HCT116 (cell line): ENCODE measurements around the gene CLDN20. TPM values are rescaled to one million over a fixed set of nuclear protein-coding genes. Genes with fewer than 3 reads are reported as not detected.

Experiments used
- ATAC-seq: fragments of 200-7000 bp; cut with Tn5 transposase; 2 replicates; pipeline ENCODE4 v1.9.1; 2020; ENCODE audit warnings: mild to moderate bottlenecking, moderate library complexity
- BruUV-seq: library from RNA; stranded (reverse); fragments of 400-500 nt; replicated peaks from 2 replicates; lab custom pipeline; 2021; lab: Mats Ljungman, UMichigan
- CTCF ChIA-PET: fragments of 300-600 bp; sonication (Branson Sonifier 250); formaldehyde crosslinking; loops from one replicate; lab custom pipeline; 2021; ENCODE audit warnings: antibody characterized with exemption; lab: Charles Lee
- POLR2A ChIA-PET: fragments of 300-600, 350-600 bp; sonication (Branson Sonifier 250); formaldehyde crosslinking; loops from one replicate; lab custom pipeline; 2021; ENCODE audit warnings: antibody characterized with exemption; lab: Charles Lee
- RAD21 ChIA-PET, 2 experiments: fragments of 300-600 bp; sonication (Branson Sonifier 250); formaldehyde crosslinking; loops; one replicate each; lab custom pipeline; 2023; ENCODE audit warnings: low total read pairs in 2 of 2; ENCODE audit not compliant: uncharacterized antibody in 2 of 2, unreplicated experiment in 2 of 2, low non-redundant PET in 1 of 2; lab: Charles Lee
- DNase-seq: peaks from one replicate; pipeline ENCODE4 v3.0.0-alpha.2; 2010; ENCODE audit warnings: low read depth, low spot score
- H2AFZ ChIP-seq: fragments of 200-600 bp; shearing (Covaris generic), sonication (generic); 2 replicates; pipeline ENCODE4 v1.6.1; 2017; ENCODE audit warnings: low read depth, mixed run types, mixed read lengths, antibody characterized with exemption, low read length; ENCODE audit not compliant: poor library complexity, severe bottlenecking
- H3K27ac ChIP-seq: 2 replicates; pipeline ENCODE4 v1.5.1; 2012; ENCODE audit warnings: low read depth, low read length
- H3K27me3 ChIP-seq: fragments of 200-600 bp; sonication (generic); 2 replicates; pipeline ENCODE4 v1.6.1; 2016; ENCODE audit warnings: mixed run types, low read length, mixed read lengths; ENCODE audit not compliant: insufficient read depth
- H3K36me3 ChIP-seq, 2 experiments: fragments of 200-500 bp in 1 of 2; fragments of 200-600 bp in 1 of 2; sonication (Bioruptor generic) in 1 of 2; sonication (generic) in 1 of 2; 2 replicates each; pipeline versions ENCODE4 v1.5.1 to v1.6.1; 2014 to 2016; ENCODE audit warnings: low read length in 2 of 2, inconsistent platforms in 1 of 2, mixed read lengths in 1 of 2, mixed run types in 1 of 2; ENCODE audit not compliant: insufficient read depth in 2 of 2, control insufficient read depth in 1 of 2
- H3K4me1 ChIP-seq, 2 experiments: fragments of 200-600 bp in 1 of 2; sonication (generic) in 1 of 2; 2 replicates each; pipeline versions ENCODE4 v1.5.1 to v1.6.1; 2012 to 2017; ENCODE audit warnings: low read length in 2 of 2, inconsistent platforms in 1 of 2, mild to moderate bottlenecking in 1 of 2, mixed read lengths in 1 of 2, mixed run types in 1 of 2, moderate library complexity in 1 of 2; ENCODE audit not compliant: insufficient read depth in 2 of 2, control insufficient read depth in 1 of 2
- H3K4me2 ChIP-seq: fragments of 200-600 bp; sonication (generic); 2 replicates; pipeline ENCODE4 v1.6.1; 2017; ENCODE audit warnings: mixed run types, low read length, mixed read lengths
- H3K4me3 ChIP-seq, 2 experiments: fragments of 200-600 bp in 1 of 2; sonication (generic) in 1 of 2; replicated peaks in 1 of 2; 2 replicates each; pipeline ENCODE4 v1.5.1; 2011 to 2016; ENCODE audit warnings: low read length in 2 of 2, control low read depth in 1 of 2, low read depth in 1 of 2, mild to moderate bottlenecking in 1 of 2, mixed read lengths in 1 of 2, mixed run types in 1 of 2
- H3K79me2 ChIP-seq: fragments of 200-600 bp; sonication (generic); 2 replicates; pipeline ENCODE4 v1.6.1; 2017; ENCODE audit warnings: mild to moderate bottlenecking, mixed run types, low read length, moderate library complexity, mixed read lengths; ENCODE audit not compliant: insufficient read depth
- H3K9ac ChIP-seq: fragments of 200-600 bp; sonication (generic); 2 replicates; pipeline ENCODE4 v1.6.1; 2016; ENCODE audit warnings: low read length, mixed read lengths
- H3K9me2 ChIP-seq: fragments of 200-600 bp; sonication (generic), shearing (Covaris generic); 2 replicates; pipeline ENCODE4 v1.6.1; 2017; ENCODE audit warnings: mixed run types, mild to moderate bottlenecking, moderate library complexity; ENCODE audit not compliant: insufficient read depth
- H3K9me3 ChIP-seq, 2 experiments: fragments of 200-500 bp in 1 of 2; fragments of 200-600 bp in 1 of 2; sonication (Bioruptor generic) in 1 of 2; sonication (generic) in 1 of 2; 2 replicates each; pipeline ENCODE4 v1.6.1; 2014 to 2017; ENCODE audit warnings: low read length in 2 of 2, mixed read lengths in 2 of 2, inconsistent platforms in 1 of 2, low read depth in 1 of 2, mild to moderate bottlenecking in 1 of 2, mixed run types in 1 of 2, moderate library complexity in 1 of 2; ENCODE audit not compliant: control insufficient read depth in 1 of 2, insufficient read depth in 1 of 2
- H4K20me1 ChIP-seq: fragments of 200-600 bp; sonication (generic), shearing (Covaris generic); 2 replicates; pipeline ENCODE4 v1.6.1; 2017; ENCODE audit warnings: mixed run types, mild to moderate bottlenecking, moderate library complexity; ENCODE audit not compliant: insufficient read depth
- ATF3 ChIP-seq: IDR thresholded peaks from 2 replicates; pipeline ENCODE4 v1.6.1; 2012
- CBX3 ChIP-seq: IDR thresholded peaks from 2 replicates; pipeline ENCODE4 v1.6.1; 2012; ENCODE audit warnings: low read depth
- EGR1 ChIP-seq: IDR thresholded peaks from 2 replicates; pipeline ENCODE4 v1.6.1; 2012; ENCODE audit warnings: low read depth
- ELF1 ChIP-seq: IDR thresholded peaks from 2 replicates; pipeline ENCODE4 v1.6.1; 2012; ENCODE audit warnings: low read depth, borderline replicate concordance
- EZH2 ChIP-seq: fragments of 200-600 bp; sonication (generic); IDR thresholded peaks from 2 replicates; pipeline ENCODE4 v1.6.1; 2017; ENCODE audit warnings: antibody characterized with exemption, mixed run types
- FOSL1 ChIP-seq: IDR thresholded peaks from 2 replicates; pipeline ENCODE4 v1.6.1; 2012; ENCODE audit warnings: low read depth
- MAX ChIP-seq: IDR thresholded peaks from 2 replicates; pipeline ENCODE4 v1.6.1; 2012
- POLR2A ChIP-seq: IDR thresholded peaks from 2 replicates; pipeline ENCODE4 v1.7.0; 2011; ENCODE audit warnings: borderline replicate concordance; ENCODE audit not compliant: insufficient read depth, insufficient read length; ENCODE audit errors: extremely low read depth
- RAD21 ChIP-seq: IDR thresholded peaks from 2 replicates; pipeline ENCODE4 v1.6.1; 2012; ENCODE audit warnings: low read depth, mild to moderate bottlenecking
- REST ChIP-seq: IDR thresholded peaks from 2 replicates; pipeline ENCODE4 v1.6.1; 2012; ENCODE audit warnings: low read depth
- SIN3A ChIP-seq: IDR thresholded peaks from 2 replicates; pipeline ENCODE4 v1.6.1; 2012; ENCODE audit warnings: low read depth
- SP1 ChIP-seq: IDR thresholded peaks from 2 replicates; pipeline ENCODE4 v1.6.1; 2012; ENCODE audit warnings: low read depth
- SRF ChIP-seq: IDR thresholded peaks from 2 replicates; pipeline ENCODE4 v1.6.1; 2012; ENCODE audit warnings: low read depth
- TCF7L2 ChIP-seq: IDR thresholded peaks from 2 replicates; pipeline ENCODE4 v1.7.0; 2011; ENCODE audit warnings: borderline replicate concordance, inconsistent platforms; ENCODE audit not compliant: insufficient read depth, insufficient read length; ENCODE audit errors: extremely low read depth
- ZBTB33 ChIP-seq: IDR thresholded peaks from 2 replicates; pipeline ENCODE4 v1.6.1; 2011; ENCODE audit warnings: mild to moderate bottlenecking, low read length, moderate library complexity; ENCODE audit not compliant: insufficient replicate concordance; ENCODE audit errors: extremely low read depth
- ZFX ChIP-seq: fragments of 450-650 bp; IDR thresholded peaks from 2 replicates; pipeline ENCODE4 v1.6.1; 2017
- intact Hi-C: fragments of 100-400 bp; cut with micrococcal nuclease; formaldehyde crosslinking; loops from 2 replicates; pipeline ENCODE4 v1.10.0; 2022
- total RNA-seq: library from RNA; stranded (reverse); gene quantifications from one replicate; pipeline ENCODE4 v1.2.1, GENCODE V29; 2021; ENCODE audit not compliant: unreplicated experiment
- TF ChIP-seq, protein P1 (sequence below), 3 experiments: fragments of 200-600 bp in 1 of 3; sonication (generic) in 1 of 3; IDR thresholded peaks in 2 of 3; conservative IDR thresholded peaks in 1 of 3; 2 replicates each; pipeline ENCODE4 v1.5.1; 2012 to 2017; ENCODE audit warnings: low read depth in 2 of 3, low read length in 2 of 3, antibody characterized with exemption in 1 of 3, borderline replicate concordance in 1 of 3, control low read depth in 1 of 3, mild to moderate bottlenecking in 1 of 3, mixed read lengths in 1 of 3, mixed run types in 1 of 3, moderate library complexity in 1 of 3; ENCODE audit not compliant: insufficient read depth in 1 of 3

Gene CLDN20
- total RNA-seq, 1 experiment from 2014 or later: not detected

GRCh38 chr6:155316419-155316818 lies 52.6 kb downstream of the CLDN20 start:
- ChIA-PET CTCF (interaction anchor here (1.1 to 1.9 kb wide), 4 partner anchors 11 to 641 kb away, joined by 3 to 5 read pairs (median 4); no protein-coding TSS in a partner anchor), POLR2A (no interaction called here), RAD21 (interaction anchor here in 1 of 2 experiments (0.7 kb wide), 1 partner anchor 587 kb away, joined by 3 read pairs; no protein-coding TSS in a partner anchor)
- Histone ChIP-seq H3K36me3 (no peaks in the 10 kb centered on the region), H2AFZ (peak overlapping the region; percentile 30), H3K9me2 (no peaks in the 10 kb centered on the region), H3K4me3 (no peak overlapping the region), H3K9me3 (no peaks in the 10 kb centered on the region), H4K20me1 (no peaks in the 10 kb centered on the region)
- no peak for DNase-seq
- TF ChIP-seq, protein P1, sequence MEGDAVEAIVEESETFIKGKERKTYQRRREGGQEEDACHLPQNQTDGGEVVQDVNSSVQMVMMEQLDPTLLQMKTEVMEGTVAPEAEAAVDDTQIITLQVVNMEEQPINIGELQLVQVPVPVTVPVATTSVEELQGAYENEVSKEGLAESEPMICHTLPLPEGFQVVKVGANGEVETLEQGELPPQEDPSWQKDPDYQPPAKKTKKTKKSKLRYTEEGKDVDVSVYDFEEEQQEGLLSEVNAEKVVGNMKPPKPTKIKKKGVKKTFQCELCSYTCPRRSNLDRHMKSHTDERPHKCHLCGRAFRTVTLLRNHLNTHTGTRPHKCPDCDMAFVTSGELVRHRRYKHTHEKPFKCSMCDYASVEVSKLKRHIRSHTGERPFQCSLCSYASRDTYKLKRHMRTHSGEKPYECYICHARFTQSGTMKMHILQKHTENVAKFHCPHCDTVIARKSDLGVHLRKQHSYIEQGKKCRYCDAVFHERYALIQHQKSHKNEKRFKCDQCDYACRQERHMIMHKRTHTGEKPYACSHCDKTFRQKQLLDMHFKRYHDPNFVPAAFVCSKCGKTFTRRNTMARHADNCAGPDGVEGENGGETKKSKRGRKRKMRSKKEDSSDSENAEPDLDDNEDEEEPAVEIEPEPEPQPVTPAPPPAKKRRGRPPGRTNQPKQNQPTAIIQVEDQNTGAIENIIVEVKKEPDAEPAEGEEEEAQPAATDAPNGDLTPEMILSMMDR (IDR thresholded peaks at IDR 0.05 in 2 of 3, conservative IDR thresholded peaks at IDR 0.05 in 1 of 3; ENCODE audit: borderline replicate concordance in 1 of 3, insufficient read depth in 1 of 3, low read depth in 2 of 3, low read length in 2 of 3): no peak
- TF ChIP-seq SRF: no peak
- TF ChIP-seq SP1: no peak
- no peak for TF ChIP-seq ELF1
- TF ChIP-seq TCF7L2: no peak
- TF ChIP-seq EGR1: no peak
- TF ChIP-seq EZH2: no peak
- no peak for TF ChIP-seq SIN3A
- no peak for TF ChIP-seq ZFX
- no peak for TF ChIP-seq MAX
- no peak for TF ChIP-seq RAD21
- no peak for TF ChIP-seq ATF3
- no peak for TF ChIP-seq POLR2A
- no peak for TF ChIP-seq REST
- no peak for TF ChIP-seq FOSL1
- no peak for TF ChIP-seq ZBTB33
- no peak for TF ChIP-seq CBX3
- TF ChIP-seq, all 23 proteins: peak for 0
- no peak overlapping the region for H3K27ac ChIP-seq
- H3K4me1 ChIP-seq: peaks cover 5 to 9% of the 10 kb centered on the region in 2 experiments; a peak in 3 of 4 replicates
- BruUV-seq: no TSS peak
- peaks cover 18% of the 10 kb centered on the region for H3K79me2 ChIP-seq
- H3K9ac ChIP-seq: no peak overlapping the region
- H3K4me2 ChIP-seq: no peak overlapping the region
- no peak for ATAC-seq
- H3K27me3 ChIP-seq: no peaks in the 10 kb centered on the region
- intact Hi-C loops: loop anchor here (5.0 kb wide), 2 partner anchors 139 to 639 kb away; no protein-coding TSS in a partner anchor
